Amniotic epithelial cell (primary cell): ENCODE measurements around the gene THRA.
A peak's percentile ranks its signal among the peaks of the same experiment; 100 is the strongest.

Experiments used
- DNase-seq: peaks from one replicate; pipeline ENCODE4 v3.0.0-alpha.2; 2010; ENCODE audit warnings: low read depth

The THRA gene, protein sequence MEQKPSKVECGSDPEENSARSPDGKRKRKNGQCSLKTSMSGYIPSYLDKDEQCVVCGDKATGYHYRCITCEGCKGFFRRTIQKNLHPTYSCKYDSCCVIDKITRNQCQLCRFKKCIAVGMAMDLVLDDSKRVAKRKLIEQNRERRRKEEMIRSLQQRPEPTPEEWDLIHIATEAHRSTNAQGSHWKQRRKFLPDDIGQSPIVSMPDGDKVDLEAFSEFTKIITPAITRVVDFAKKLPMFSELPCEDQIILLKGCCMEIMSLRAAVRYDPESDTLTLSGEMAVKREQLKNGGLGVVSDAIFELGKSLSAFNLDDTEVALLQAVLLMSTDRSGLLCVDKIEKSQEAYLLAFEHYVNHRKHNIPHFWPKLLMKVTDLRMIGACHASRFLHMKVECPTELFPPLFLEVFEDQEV

DNA sequence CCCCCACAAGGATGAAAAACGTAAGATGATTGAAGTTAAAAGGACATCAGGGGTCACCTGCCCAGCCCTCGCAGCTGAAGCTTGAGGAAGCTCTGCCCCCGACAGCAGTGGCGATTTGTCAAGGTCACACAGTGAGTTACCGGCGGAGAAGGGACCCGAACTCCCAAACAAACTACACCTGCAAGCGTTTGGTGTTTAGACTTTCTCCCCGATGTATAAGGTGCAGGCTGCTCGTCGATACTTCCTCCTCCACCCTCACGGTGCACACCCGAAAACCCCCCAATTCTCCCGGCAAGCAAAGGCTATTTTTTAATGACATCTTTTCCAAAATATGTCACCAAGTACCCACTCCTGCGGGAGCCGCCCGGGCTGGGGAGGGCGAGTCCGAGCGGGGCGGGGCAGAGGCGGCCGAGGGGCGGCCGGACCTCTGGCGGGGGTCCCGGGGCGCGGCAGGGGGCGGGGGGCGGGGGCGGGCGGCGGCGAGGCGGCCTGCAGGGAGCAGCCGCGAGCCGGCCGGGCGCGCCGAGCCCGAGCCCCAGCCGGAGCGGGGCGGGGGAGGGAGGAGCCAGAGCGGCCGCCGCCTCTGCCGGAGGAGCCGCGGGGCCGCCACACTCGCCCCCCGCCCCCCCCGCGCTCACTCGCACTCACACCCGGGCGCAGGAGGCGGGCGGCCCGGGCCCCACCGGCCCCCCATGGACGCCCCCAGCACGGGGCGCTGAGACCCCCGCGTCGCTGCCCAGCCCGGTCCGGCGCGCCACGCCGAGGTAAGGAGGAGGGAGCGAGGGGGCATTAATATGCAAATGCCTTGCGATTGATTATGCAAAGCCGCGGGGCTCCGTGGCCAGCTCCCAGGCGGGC is at the start of gene THRA:
TSS of gene THRA (plus strand) at position 637 of the 858 bp plus-strand sequence. CDS start 11,524 bp downstream, outside the sequence.
- DNase-seq: no peak

- DNase-seq: no peak
Measured at GRCh38 chr17:40014375-40014980, 48.3 kb upstream of the THRA start.

DNA sequence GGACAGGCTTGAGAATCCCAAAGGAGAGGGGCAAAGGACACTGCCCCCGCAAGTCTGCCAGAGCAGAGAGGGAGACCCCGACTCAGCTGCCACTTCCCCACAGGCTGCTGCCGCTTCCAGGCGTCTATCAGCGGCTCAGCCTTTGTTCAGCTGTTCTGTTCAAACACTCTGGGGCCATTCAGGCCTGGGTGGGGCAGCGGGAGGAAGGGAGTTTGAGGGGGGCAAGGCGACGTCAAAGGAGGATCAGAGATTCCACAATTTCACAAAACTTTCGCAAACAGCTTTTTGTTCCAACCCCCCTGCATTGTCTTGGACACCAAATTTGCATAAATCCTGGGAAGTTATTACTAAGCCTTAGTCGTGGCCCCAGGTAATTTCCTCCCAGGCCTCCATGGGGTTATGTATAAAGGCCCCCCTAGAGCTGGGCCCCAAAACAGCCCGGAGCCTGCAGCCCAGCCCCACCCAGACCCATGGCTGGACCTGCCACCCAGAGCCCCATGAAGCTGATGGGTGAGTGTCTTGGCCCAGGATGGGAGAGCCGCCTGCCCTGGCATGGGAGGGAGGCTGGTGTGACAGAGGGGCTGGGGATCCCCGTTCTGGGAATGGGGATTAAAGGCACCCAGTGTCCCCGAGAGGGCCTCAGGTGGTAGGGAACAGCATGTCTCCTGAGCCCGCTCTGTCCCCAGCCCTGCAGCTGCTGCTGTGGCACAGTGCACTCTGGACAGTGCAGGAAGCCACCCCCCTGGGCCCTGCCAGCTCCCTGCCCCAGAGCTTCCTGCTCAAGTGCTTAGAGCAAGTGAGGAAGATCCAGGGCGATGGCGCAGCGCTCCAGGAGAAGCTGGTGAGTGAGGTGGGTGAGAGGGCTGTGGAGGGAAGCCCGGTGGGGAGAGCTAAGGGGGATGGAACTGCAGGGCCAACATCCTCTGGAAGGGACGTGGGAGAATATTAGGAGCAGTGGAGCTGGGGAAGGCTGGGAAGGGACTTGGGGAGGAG is 47.5 kb upstream of the THRA start, which contains the start of gene CSF3:
TSS of gene CSF3 (plus strand) at position 436 of the 993 bp plus-strand sequence. CDS start at position 471, 35 bp downstream.
- no peak for DNase-seq

DNA sequence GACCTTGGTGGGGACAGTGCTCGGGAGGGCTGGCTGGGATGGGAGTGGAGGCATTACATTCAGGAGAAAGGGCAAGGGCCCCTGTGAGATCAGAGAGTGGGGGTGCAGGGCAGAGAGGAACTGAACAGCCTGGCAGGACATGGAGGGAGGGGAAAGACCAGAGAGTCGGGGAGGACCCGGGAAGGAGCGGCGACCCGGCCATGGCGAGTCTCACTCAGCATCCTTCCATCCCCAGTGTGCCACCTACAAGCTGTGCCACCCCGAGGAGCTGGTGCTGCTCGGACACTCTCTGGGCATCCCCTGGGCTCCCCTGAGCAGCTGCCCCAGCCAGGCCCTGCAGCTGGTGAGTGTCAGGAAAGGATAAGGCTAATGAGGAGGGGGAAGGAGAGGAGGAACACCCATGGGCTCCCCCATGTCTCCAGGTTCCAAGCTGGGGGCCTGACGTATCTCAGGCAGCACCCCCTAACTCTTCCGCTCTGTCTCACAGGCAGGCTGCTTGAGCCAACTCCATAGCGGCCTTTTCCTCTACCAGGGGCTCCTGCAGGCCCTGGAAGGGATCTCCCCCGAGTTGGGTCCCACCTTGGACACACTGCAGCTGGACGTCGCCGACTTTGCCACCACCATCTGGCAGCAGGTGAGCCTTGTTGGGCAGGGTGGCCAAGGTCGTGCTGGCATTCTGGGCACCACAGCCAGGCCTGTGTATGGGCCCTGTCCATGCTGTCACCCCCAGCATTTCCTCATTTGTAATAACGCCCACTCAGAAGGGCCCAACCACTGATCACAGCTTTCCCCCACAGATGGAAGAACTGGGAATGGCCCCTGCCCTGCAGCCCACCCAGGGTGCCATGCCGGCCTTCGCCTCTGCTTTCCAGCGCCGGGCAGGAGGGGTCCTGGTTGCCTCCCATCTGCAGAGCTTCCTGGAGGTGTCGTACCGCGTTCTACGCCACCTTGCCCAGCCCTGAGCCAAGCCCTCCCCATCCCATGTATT is 46.5 kb upstream of the THRA start:
- DNase-seq: no peak

- no peak for DNase-seq
Measured at GRCh38 chr17:40017422-40018080, 45.2 kb upstream of the THRA start.

- no peak for DNase-seq
Measured at GRCh38 chr17:40018211-40019121, 44.3 kb upstream of the THRA start.

- DNase-seq: peak; percentile 39
Measured at GRCh38 chr17:40019140-40019991, 43.4 kb upstream of the THRA start.

DNA sequence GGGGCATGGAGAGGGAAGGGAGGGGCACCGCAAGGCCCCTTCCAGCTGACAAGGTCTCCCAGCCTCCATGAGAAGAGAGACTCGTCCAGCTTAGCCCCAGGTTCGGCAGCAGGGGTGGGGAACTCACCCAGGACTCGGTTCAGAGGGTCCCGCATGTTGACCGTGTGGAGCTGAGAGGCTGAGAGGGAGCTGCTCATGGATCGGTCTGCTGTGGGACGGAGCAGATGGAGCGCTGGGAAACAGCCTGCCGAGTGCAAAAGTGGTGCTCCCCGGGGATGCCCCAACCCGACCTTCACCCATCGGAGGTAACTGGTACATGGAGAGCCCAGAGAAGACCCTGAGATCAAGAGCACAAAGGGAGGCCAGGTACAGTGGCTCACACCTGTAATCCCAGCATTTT is 42.6 kb upstream of the THRA start:
- no peak for DNase-seq

GRCh38 chr17:40021451-40021971 is 41.3 kb upstream of the THRA start:
- peak; percentile 67 for DNase-seq

DNA sequence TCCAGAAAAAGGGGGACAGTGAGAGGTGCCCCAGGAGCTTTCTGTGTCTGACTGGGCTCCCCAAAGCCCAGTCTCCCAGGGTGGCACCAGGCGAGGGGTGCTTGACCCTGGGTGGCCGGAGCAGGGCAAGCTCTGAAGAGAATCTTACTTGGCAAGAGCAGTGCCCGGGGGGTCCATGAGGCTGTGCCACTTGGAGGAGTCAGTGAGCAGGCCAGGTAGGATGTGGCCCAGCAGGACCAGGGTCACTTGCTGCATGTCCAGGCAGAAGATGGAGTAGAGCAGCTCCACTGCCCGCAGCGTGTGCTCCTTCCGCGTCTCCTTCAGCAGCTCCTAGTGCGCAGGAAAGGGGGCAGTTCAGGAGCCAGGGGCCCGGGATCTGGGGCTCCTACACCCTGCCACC is 40.3 kb upstream of the THRA start:
- DNase-seq: no peak

- no peak for DNase-seq
Measured at GRCh38 chr17:40022961-40023541, 39.7 kb upstream of the THRA start.

DNA sequence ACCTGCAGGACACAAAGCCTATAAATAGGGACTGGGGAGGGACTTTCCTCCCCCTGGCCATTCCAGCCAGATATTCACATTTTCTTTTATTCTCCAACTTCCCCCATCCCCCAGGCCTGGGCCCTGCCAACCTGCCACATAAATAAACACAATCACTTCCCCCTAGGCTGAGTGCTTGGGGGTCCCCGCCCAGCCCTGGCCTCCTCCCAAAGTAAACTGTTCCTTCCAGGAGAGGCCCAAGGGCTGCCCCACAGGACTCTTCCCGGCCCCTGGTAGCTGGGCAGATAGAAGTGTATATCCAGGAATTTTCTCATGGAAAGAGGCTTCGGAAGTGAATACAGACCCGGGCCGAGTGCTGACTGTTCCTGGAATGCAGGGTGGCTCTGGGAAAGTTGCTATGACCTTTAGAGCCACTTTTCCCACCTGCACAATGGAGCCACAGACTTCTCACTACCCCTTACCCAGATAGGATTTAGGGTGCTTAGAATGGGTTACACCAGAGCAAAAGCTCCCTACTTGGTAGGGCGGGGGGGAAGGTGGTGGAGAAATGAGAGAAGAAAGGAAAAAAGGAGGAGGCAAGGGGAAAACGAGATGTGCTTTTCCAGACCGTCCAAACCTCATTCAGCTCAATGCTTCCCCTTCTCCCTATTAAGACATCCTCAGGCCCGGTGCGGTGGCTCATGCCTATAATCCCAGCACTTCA is 39.0 kb upstream of the THRA start:
- DNase-seq: no peak

GRCh38 chr17:40024901-40025300 is 37.9 kb upstream of the THRA start:
- no peak for DNase-seq

DNA sequence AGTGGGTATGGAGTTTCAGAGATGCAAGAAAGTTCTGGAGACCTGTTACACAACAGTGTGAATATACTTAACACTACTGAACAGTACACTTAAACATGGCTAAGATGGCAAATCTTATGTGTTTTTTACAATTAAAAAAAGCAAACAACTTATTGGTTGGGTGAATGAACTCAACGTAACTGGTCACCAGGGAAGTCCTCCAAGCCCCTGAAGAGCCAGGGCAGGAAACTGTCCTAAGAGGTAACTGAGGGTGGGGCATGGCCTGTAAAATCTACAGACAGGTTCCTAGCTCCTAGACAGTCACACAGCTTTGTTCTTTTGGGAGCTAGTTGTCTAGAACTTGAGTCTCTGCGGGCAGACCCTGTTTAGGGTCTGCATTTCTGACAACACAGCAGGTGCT is 37.2 kb upstream of the THRA start:
- DNase-seq: no peak

GRCh38 chr17:40025991-40026815 is 36.6 kb upstream of the THRA start:
- no peak for DNase-seq
